Esophagus mucosa (tissue), 1 donor: ENCODE results near the gene RBFOX1. TPM values are rescaled to one million over a fixed set of nuclear protein-coding genes. Genes with fewer than 3 reads are reported as not detected.

ENCODE experiments used
- ATAC-seq: fragments of 200-7000 bp; cut with Tn5 transposase; one replicate; pipeline ENCODE4 v1.9.1; 2020
- total RNA-seq: library from RNA; stranded (reverse); gene quantifications from one replicate; pipeline ENCODE4 v1.2.4, GENCODE V29; 2023
- donor health status: DM: yes; HTN: yes; CAD: no.

The RBFOX1 gene
- total RNA-seq, 1 donor from 2014 or later = not detected

GRCh38 chr16:7534749-7535148 is 202.1 kb downstream of the RBFOX1 start:
- no peak for ATAC-seq

DNA sequence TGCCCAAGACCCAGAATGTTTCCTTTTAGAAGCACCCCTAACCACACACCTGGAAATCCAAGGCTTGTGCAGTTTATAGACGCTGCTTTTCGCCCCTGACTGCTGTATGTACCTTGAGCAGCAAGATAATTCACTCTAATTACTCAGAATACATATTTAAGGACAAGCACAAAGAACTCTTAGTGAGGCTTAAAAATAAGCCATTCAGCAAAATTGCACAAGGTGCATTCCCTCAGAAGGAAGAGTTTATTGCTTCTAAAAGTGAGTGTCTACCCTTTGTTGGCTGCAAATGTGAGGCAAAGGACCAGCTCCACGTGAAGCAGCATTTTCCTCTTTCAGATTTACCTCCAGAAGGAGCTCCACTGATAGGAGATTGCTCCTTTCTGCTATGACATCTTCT is 208.4 kb downstream of the RBFOX1 start:
- ATAC-seq = no peak

DNA sequence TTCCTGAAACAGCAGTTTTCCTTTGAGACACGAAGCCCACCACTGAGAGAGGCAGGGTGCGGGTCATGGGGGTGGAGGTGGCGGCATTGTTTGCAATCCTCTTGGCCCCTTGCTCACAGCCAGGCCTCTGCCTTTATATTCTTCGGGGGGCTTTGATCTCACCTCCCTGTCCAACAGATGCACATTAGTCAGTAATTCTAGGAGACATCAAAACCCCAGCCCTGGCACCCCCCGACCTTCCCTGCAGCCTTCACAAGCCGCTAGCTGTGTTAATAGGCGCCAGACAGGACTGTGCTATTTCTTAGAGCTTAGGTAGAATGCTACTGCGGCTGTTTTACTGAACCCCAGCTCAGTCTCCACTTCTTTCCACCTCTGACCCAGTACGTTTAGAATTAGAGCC is 212.6 kb downstream of the RBFOX1 start:
- ATAC-seq = no peak

DNA sequence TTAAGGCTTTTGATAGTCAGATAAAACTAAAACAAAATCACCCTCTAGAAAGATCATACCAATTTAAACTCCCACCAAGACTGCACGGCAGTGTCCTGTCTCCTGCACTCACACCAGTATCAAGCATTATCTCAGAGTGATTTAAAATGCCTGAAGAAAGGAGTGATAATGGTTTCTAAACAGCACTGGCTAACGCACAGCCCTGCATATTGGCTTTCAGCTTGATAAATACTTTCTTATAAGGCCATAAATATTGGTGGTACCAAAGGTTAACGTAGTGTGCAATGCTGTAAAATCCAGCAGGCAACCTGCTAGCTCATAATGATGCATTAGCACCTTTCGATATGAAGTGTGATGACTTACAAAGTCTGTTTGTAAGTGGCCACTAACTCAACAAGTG is 214.3 kb downstream of the RBFOX1 start:
- no peak for ATAC-seq

- ATAC-seq = no peak
Observed at GRCh38 chr16:7547736-7548135, 215.1 kb downstream of the RBFOX1 start.

- ATAC-seq = no peak
Observed at GRCh38 chr16:7548796-7549318, 216.2 kb downstream of the RBFOX1 start.

DNA sequence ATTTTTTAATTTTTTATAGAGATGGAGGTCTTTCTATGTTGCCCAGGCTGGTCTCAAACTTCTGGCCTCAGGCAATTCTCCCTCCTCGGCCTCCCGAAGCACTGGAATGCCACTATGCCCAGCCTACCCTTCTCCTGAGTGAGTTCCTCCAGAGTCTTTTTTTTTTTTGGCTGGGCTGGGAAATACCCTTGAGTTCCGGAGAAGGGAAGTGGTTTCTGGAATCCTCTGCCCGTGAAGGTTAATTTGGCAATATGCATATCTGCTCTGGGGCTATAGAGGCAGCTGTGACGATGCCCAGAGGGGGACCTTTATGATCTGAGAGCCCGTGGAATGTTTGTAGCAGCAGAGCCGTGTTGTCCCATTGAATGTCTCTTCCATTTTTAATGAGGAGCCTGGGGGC is 217.5 kb downstream of the RBFOX1 start:
- no peak for ATAC-seq

- no peak for ATAC-seq
Observed at GRCh38 chr16:7555459-7555858, 222.8 kb downstream of the RBFOX1 start.

- no peak for ATAC-seq
Observed at GRCh38 chr16:7561908-7562405, 229.3 kb downstream of the RBFOX1 start.

DNA sequence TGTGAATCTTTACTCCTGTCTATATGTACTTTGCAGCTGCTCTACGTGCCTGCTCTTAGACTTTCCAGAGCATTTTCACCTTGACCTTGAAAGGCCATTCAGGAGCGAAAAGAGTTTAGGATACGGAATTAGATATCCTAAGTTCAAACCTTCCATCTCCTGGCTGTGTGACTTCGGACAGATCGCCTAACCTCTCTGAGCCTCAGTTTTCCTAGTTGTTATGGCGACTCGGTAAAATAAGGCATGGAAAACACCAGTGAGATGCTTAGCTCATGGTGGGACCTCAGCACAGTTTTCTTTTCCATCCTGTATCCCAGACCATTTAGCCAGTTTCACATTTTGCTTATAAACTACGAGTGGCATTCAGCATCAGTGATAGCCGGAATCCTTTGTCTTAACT is 233.7 kb downstream of the RBFOX1 start:
- ATAC-seq = no peak

GRCh38 chr16:7571366-7571765 is 238.7 kb downstream of the RBFOX1 start:
- ATAC-seq = no peak

DNA sequence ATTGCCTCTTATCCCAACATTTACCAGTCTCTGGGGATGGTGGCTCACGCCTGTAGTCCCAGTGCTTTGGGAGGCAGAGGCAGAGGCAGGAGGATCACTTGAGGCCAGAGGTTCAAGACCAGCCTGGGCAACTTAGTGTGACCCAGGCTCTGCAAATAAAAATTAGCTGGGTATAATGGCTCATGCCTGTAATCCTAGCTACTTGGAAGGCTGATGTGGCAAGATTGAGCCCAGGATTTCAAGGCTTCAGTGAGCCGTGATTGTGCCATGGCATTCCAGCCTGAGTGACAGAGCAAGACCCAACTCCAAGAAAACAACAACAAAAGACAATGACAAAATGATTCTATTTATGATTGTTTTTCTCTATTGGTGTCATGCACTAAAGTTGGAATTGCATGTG is 244.9 kb downstream of the RBFOX1 start:
- ATAC-seq = no peak

DNA sequence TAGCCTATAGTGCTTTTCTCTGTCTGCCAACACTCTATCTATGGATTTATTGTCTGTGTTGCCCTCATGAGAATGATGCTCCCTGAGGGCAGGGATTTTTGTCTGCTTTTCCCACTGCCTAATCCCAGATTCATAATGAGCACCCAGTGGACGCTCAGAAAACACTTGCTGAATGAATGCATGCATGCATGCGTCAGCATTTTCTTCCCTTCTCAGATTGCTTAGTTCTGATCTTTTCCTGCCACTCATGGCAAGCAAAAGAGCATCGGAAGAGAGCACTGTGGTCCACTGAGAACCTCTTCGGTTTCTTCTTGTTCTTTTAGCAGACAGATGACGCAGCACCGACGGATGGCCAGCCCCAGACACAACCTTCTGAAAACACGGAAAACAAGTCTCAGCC is 246.8 kb downstream of the RBFOX1 start:
- no peak for ATAC-seq

DNA sequence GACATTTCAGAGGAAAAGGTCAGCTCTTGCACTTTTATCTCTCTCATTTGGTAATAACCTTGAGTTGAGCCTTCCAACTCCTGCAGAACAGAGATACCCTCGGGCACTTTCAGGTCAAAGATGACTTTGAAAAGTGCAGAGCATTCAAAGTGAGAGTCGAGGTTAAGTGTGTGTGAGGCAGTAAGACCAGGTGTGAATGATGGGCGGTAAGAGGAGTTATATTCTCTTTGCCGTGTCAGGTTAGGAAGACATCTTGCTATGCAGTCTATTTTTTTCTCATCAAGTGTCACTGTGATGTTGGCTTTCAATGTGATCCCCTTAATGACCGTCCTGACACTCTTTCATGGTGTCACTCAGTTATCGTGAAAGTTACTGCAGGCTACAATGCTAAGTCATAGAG is 248.5 kb downstream of the RBFOX1 start:
- no peak for ATAC-seq

GRCh38 chr16:7583396-7583795 is 250.8 kb downstream of the RBFOX1 start:
- ATAC-seq = no peak

GRCh38 chr16:7584561-7584960 is 251.9 kb downstream of the RBFOX1 start:
- no peak for ATAC-seq

GRCh38 chr16:7585705-7586104 is 253.1 kb downstream of the RBFOX1 start:
- ATAC-seq = no peak

DNA sequence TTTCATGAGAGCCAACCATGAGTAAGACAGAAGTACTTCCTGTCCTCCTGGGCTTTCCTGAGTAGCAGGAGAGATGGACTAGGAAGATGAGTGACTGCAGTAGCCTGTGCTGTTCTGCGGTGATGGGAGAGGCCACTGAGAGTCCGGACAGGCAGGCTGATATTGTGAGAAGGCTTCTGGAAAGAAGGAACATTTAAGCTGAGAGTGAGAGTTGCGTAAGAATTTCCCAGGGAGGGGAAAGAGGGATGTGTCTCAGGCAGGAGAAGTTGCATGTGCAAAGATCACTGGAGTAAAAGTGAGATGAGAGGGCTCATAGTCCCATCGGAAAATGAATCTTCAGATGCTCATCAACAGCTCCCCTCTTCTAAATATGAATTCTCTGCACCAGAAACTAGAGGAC is 258.3 kb downstream of the RBFOX1 start:
- ATAC-seq = no peak

- no peak for ATAC-seq
Observed at GRCh38 chr16:7596308-7596707, 263.7 kb downstream of the RBFOX1 start.

- ATAC-seq = no peak
Observed at GRCh38 chr16:7597677-7598076, 265.0 kb downstream of the RBFOX1 start.

DNA sequence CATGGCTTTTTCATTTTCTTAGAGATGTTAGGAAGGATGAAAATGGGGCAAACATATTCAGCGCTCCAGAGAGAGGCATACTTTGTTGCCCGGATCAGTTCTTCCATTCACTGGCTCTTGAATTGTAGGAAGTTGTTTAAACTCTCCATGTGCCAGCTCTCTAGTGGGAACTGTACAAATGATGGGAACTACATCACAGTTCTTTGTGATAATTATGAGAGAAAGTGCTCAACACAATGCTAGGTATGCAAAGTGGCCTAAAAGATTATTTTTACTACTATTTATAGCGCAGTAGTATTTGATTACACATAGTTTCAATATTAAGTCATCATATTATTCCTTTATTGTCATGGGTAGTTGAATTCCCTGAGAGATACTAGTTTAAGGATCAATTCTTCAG is 268.5 kb downstream of the RBFOX1 start:
- ATAC-seq = no peak

- no peak for ATAC-seq
Observed at GRCh38 chr16:7602291-7602950, 269.8 kb downstream of the RBFOX1 start.

- ATAC-seq = no peak
Observed at GRCh38 chr16:7605812-7606211, 273.2 kb downstream of the RBFOX1 start.

GRCh38 chr16:7612671-7613070 is 280.0 kb downstream of the RBFOX1 start:
- no peak for ATAC-seq

- ATAC-seq = no peak
Observed at GRCh38 chr16:7613518-7613917, 280.9 kb downstream of the RBFOX1 start.
